BJ (cell line): ENCODE results near the gene GALNT17. TPM values are rescaled to one million over a fixed set of nuclear protein-coding genes. Genes with fewer than 3 reads are reported as not detected.

ENCODE experiments used
- CTCF ChIA-PET: fragments of 350-600 bp; formaldehyde crosslinking; extraction: SDS; loops from one replicate; lab custom pipeline; 2021; ENCODE audit warnings: antibody characterized with exemption, inconsistent platforms; lab: Yijun Ruan, JAX
- POLR2A ChIA-PET: fragments of 300-600 bp; sonication (Branson Sonifier 250); formaldehyde crosslinking; extraction: SDS; loops from one replicate; lab custom pipeline; 2021; ENCODE audit warnings: antibody characterized with exemption; lab: Charles Lee
- DNase-seq: peaks from one replicate; pipeline ENCODE4 v3.0.0-alpha.2; 2011; ENCODE audit warnings: low read depth
- H3K27me3 ChIP-seq: 2 replicates; pipeline ENCODE4 v1.6.0; 2011; ENCODE audit warnings: low read length; ENCODE audit not compliant: control insufficient read depth, insufficient read depth
- H3K36me3 ChIP-seq: 2 replicates; pipeline ENCODE4 v1.5.1; 2011; ENCODE audit warnings: low read length; ENCODE audit not compliant: control insufficient read depth, insufficient read depth
- H3K4me3 ChIP-seq: 2 replicates; pipeline ENCODE4 v1.5.1; 2011; ENCODE audit warnings: low read depth, mild to moderate bottlenecking, control low read depth, low read length
- CTCF ChIP-seq: IDR thresholded peaks from 2 replicates; pipeline ENCODE4 v1.5.1; 2011; ENCODE audit warnings: low read depth, mild to moderate bottlenecking, control low read depth, inconsistent platforms, low read length, moderate library complexity; ENCODE audit not compliant: insufficient read depth
- polyA plus RNA-seq: library from polyadenylated mRNA; depleted of rRNA; stranded (reverse); fragments of >200 nt; gene quantifications from 2 replicates; pipeline ENCODE4 v1.2.3, GENCODE V29; 2011

Gene GALNT17
- polyA plus RNA-seq, 1 experiment, result not detected

- DNase-seq, result no peak
- H3K36me3 ChIP-seq, result no peaks in the 10 kb centered on the region
- ChIA-PET CTCF (no interaction called here), POLR2A (no interaction called here)
- TF ChIP-seq CTCF, result no peak
- H3K27me3 ChIP-seq, result no peaks in the 10 kb centered on the region
- H3K4me3 ChIP-seq, result no peak overlapping the region
These were observed 25.8 kb downstream of the GALNT17 start for GRCh38 chr7:71157757-71158156.

DNA sequence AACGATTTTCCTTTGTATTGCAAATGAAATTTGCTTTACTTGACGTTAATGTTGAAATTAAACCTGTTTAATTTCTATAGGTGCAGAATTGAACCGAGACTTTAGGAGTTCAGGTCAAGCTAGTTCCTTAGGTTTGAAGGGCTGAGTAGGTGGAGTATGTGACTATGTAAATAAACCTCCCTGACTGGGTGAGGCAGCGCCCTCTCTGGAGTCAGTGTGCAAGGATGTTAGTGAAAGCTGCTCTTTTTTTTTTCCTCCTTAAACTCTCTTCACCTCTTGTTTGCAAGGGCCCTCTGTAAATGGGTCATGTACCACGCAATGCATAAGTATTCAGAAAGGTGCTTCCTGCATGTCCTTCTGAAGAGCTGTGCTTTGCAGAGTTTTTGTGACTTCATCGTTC lies 33.8 kb downstream of the GALNT17 start:
- Histone ChIP-seq H3K36me3 (no peaks in the 10 kb centered on the region), H3K27me3 (no peaks in the 10 kb centered on the region), H3K4me3 (no peak overlapping the region)
- POLR2A ChIA-PET, result no interaction called here
- CTCF ChIA-PET, result no interaction called here
- TF ChIP-seq CTCF, result no peak
- no peak for DNase-seq

DNA sequence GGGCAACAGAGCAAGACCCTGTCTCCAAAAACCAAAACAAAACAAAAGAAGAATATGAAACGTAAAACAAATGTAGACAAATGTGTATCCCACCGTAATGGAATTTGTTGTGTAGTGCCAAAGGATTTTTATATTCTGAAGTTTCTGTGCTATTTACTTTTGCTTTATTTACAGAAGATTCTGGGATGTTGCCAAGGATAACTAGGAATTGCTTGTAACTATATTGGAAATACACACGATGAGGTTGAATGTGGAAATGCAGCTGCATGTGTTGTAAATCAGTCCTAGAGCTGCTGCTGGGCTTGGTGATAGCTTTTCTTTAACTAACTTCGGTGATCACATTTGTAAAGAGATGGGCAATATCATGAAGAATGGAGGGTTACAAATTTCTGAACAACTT lies 39.5 kb downstream of the GALNT17 start:
- POLR2A ChIA-PET, result no interaction called here
- H3K27me3 ChIP-seq, result no peaks in the 10 kb centered on the region
- no peak overlapping the region for H3K4me3 ChIP-seq
- no peak for DNase-seq
- no peaks in the 10 kb centered on the region for H3K36me3 ChIP-seq
- CTCF ChIA-PET, result no interaction called here
- TF ChIP-seq CTCF, result no peak

GRCh38 chr7:71173955-71174354 lies 42.0 kb downstream of the GALNT17 start:
- DNase-seq, result no peak
- Histone ChIP-seq H3K36me3 (no peaks in the 10 kb centered on the region), H3K27me3 (no peaks in the 10 kb centered on the region), H3K4me3 (no peak overlapping the region)
- TF ChIP-seq CTCF, result no peak
- ChIA-PET POLR2A (no interaction called here), CTCF (no interaction called here)

GRCh38 chr7:71182438-71182935 lies 50.5 kb downstream of the GALNT17 start:
- Histone ChIP-seq H3K27me3 (no peaks in the 10 kb centered on the region), H3K36me3 (no peaks in the 10 kb centered on the region), H3K4me3 (no peak overlapping the region)
- CTCF ChIA-PET, result interaction anchor here (0.6 to 0.7 kb wide), 2 partner anchors 13 to 24 kb away, joined by 3 to 4 read pairs; no protein-coding TSS in a partner anchor
- TF ChIP-seq CTCF, result no peak
- POLR2A ChIA-PET, result no interaction called here
- DNase-seq, result no peak
